ACC112 (cell line): ENCODE measurements around the gene PROX1.

Experiments used
- H2AFZ ChIP-seq: fragments of 200-600 bp; sonication (generic); one replicate; pipeline ENCODE4 v1.6.0; 2017; ENCODE audit warnings: antibody characterized with exemption, low read length; ENCODE audit not compliant: unreplicated experiment
- H3K27ac ChIP-seq: fragments of 200-600 bp; sonication (generic); 2 replicates; pipeline ENCODE4 v1.5.1; 2014; ENCODE audit warnings: low read depth, mild to moderate bottlenecking, antibody characterized with exemption, low read length, moderate library complexity
- H3K27me3 ChIP-seq: fragments of 200-600 bp; sonication (generic); 2 replicates; pipeline ENCODE4 v1.6.1; 2014; ENCODE audit warnings: mild to moderate bottlenecking, antibody characterized with exemption, low read length, moderate library complexity, mixed read lengths; ENCODE audit not compliant: insufficient read depth
- H3K36me3 ChIP-seq: fragments of 200-600 bp; sonication (generic); 2 replicates; pipeline ENCODE4 v1.6.1; 2016; ENCODE audit warnings: mild to moderate bottlenecking, antibody characterized with exemption, low read length, moderate library complexity, mixed read lengths; ENCODE audit not compliant: insufficient read depth
- H3K4me1 ChIP-seq: fragments of 200-600 bp; sonication (generic); one replicate; pipeline ENCODE4 v1.6.1; 2016; ENCODE audit warnings: low read length, mixed read lengths; ENCODE audit not compliant: insufficient read depth, unreplicated experiment, control insufficient read depth
- H3K4me3 ChIP-seq: fragments of 200-600 bp; sonication (generic); 2 replicates; pipeline ENCODE4 v1.5.1; 2014; ENCODE audit warnings: mild to moderate bottlenecking, low read depth, low read length
- H3K79me2 ChIP-seq: fragments of 200-600 bp; sonication (generic); one replicate; pipeline ENCODE4 v1.6.0; 2016; ENCODE audit warnings: low read length; ENCODE audit not compliant: control insufficient read depth, unreplicated experiment, insufficient read depth

Gene PROX1

DNA sequence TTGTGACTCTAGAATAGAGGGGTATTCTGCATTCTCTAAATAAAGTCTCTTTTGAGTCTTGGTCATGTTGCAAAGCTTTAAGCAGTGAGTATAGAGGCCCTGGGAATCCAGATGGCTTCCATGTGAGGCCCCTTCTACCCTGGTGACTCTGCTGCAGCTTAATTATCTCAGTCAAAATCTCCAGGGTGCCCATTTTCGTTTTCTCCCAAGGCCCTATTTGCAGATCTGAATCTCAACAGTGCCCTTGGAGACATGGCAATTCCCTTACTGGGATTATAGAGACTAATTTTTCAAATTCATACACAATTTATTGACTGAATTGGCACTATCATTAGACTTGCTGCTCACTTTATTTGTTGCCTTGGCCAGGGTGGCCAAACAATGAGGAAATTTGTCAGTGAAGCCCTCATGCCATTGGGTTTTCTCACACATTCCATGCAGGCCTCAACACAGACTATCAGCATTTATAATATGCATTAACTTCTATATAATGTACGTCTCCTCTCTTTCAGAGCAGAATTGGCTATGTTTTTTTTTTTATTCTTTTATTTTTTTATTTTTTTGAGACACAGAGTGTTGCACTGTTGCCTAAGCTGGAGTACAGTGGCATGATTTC is 35.1 kb downstream of the PROX1 start:
- Histone ChIP-seq H3K4me3 (no peak overlapping the region), H3K79me2 (no peaks in the 10 kb centered on the region), H3K27ac (no peak overlapping the region), H2AFZ (no peak overlapping the region), H3K36me3 (no peaks in the 10 kb centered on the region), H3K4me1 (no peaks in the 10 kb centered on the region), H3K27me3 (peaks cover 17% of the 10 kb centered on the region)

DNA sequence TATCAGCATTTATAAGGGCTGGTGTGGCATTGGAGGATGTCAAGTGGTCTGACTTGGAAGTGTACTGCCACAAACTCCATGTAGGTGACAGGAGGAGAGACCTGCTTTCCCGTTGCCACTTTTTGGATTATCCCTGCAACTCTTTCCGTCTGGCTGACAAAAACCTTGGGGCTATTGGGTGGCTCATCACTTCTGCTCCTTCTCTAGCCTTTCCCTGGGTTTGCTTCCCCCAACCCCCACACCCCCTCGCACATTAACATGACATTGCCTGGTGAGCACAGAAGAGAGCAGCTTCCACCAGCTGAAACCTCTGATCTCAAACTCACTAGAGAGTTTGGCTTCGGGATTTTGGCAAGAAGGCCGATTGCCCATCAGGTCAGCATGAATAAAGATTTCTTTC is 39.2 kb downstream of the PROX1 start:
- Histone ChIP-seq H2AFZ (no peak overlapping the region), H3K4me1 (no peaks in the 10 kb centered on the region), H3K27me3 (peaks cover 27% of the 10 kb centered on the region), H3K79me2 (no peaks in the 10 kb centered on the region), H3K27ac (no peak overlapping the region), H3K36me3 (no peaks in the 10 kb centered on the region), H3K4me3 (no peak overlapping the region)

DNA sequence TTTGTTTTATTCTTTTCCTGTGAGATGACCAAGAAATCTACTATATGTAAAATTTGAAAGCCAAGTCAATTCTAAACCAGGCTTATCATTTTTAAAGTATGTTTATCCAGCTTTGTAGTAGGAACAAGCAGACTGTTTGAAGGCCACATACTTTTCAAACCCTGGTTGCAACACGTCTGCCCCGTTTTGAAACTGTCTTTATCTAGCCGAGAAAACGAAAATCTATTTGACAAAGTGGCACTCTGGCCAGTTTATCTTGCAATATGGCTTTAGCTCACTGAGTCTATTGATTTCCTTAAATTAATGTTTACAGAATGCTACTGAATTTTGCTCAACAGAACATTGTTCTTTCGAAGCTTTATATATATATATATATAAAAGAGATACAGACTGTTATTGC is 39.7 kb downstream of the PROX1 start:
- H3K4me1 ChIP-seq: no peaks in the 10 kb centered on the region
- no peak overlapping the region for H2AFZ ChIP-seq
- peaks cover 23% of the 10 kb centered on the region for H3K27me3 ChIP-seq
- H3K4me3 ChIP-seq: no peak overlapping the region
- no peaks in the 10 kb centered on the region for H3K36me3 ChIP-seq
- H3K27ac ChIP-seq: no peak overlapping the region
- H3K79me2 ChIP-seq: no peaks in the 10 kb centered on the region

DNA sequence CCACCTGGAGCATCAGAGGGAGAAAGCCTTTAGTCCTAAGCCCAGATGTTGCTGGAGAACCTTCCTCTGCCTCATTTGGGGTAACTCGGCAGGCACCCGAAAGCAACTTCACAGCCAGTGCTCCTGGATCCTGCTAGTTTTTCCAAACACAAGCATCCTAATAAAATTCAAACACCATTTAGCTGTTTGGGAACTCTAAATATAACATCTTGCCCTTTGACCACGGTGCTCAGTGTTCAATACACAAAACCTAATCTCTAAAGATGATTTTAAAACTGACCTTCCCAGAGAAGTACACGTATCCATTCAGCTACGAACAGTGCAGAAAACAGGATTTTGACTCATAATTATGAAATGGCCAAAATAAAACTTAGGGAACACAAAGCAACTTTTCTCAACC is 40.3 kb downstream of the PROX1 start:
- no peaks in the 10 kb centered on the region for H3K36me3 ChIP-seq
- no peak overlapping the region for H3K27ac ChIP-seq
- no peak overlapping the region for H3K4me3 ChIP-seq
- no peak overlapping the region for H2AFZ ChIP-seq
- H3K4me1 ChIP-seq: no peaks in the 10 kb centered on the region
- peaks cover 23% of the 10 kb centered on the region for H3K27me3 ChIP-seq
- H3K79me2 ChIP-seq: no peaks in the 10 kb centered on the region

DNA sequence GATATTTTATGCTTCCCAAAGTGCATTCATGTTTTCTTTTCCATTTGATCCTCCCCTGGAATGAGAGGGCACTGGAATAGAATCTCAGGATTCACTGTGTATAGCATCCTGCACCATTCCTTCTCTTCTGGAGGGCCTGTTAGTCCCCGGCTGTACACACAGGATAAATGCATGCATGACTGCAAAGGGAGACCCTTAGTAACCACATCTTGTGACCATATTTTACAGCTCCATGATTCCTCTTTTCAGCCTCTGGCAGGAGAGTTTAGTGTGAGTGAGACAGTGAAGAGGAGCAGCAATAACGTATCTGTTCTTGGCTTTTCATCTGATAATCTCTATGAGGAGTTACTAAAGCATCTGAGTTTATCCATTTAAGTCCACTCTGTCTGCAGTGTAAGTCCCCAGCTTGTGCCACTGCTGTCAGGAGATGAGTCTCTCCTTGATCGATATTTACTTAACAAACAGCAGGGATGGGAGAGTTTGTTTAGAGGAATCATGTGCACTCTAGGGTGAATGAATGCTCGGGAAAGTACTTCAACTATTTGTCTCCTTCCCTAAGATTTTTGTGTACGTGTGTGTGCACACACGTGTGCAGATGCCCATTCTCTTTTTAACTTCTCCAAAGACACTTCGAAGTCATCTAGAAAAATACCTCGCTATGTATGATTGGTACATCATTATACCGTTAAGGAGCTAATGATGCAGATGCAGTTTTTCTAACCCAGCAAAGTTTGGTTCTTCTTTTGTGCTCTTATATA is 41.1 kb downstream of the PROX1 start:
- Histone ChIP-seq H3K4me3 (no peak overlapping the region), H3K4me1 (no peaks in the 10 kb centered on the region), H3K36me3 (no peaks in the 10 kb centered on the region), H3K79me2 (no peaks in the 10 kb centered on the region), H3K27ac (no peak overlapping the region), H2AFZ (no peak overlapping the region), H3K27me3 (peaks cover 24% of the 10 kb centered on the region)

DNA sequence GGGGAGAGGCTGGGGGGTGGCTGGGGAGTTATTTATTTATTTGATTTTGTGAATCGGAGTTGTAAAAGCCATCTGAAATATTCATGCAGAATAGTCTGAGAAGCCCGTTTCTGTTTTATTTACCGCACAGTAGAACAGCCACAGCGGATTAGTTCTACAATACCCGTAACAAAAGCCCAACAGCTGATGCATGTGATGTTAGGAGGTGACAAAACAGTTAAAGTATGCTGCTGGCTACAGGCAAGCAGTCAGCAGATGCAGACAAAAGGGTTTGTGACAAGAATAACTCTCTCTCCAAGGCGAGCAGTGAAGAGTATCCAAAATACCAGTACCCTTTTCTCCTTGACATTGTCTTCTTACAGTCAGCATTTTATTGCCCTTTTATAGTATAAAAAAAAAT is 42.0 kb downstream of the PROX1 start:
- H3K79me2 ChIP-seq: no peaks in the 10 kb centered on the region
- H2AFZ ChIP-seq: no peak overlapping the region
- H3K27ac ChIP-seq: no peak overlapping the region
- H3K27me3 ChIP-seq: peaks cover 29% of the 10 kb centered on the region
- no peaks in the 10 kb centered on the region for H3K36me3 ChIP-seq
- H3K4me3 ChIP-seq: no peak overlapping the region
- no peaks in the 10 kb centered on the region for H3K4me1 ChIP-seq

DNA sequence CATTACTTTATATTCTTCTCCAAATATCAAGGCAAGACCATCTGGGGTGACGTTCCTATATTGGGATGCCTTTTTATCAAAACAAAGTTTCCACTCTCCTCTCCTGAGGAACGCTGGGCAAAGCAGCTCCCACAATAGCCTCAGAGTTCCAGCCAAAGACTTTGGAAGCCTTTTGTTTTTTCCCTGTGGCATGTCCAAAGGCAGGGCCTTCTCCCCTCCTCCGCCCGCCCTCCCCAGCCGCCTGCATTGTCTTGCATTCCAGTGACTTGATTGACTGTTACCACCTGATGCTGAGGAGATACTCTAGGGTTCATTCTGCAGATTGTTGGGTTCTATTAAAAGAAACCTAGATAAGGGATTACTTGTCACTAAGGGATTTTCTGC is 43.5 kb downstream of the PROX1 start:
- H3K4me3 ChIP-seq: no peak overlapping the region
- H3K27ac ChIP-seq: no peak overlapping the region
- H3K36me3 ChIP-seq: no peaks in the 10 kb centered on the region
- H3K4me1 ChIP-seq: no peaks in the 10 kb centered on the region
- no peaks in the 10 kb centered on the region for H3K79me2 ChIP-seq
- peaks cover 29% of the 10 kb centered on the region for H3K27me3 ChIP-seq
- H2AFZ ChIP-seq: no peak overlapping the region

DNA sequence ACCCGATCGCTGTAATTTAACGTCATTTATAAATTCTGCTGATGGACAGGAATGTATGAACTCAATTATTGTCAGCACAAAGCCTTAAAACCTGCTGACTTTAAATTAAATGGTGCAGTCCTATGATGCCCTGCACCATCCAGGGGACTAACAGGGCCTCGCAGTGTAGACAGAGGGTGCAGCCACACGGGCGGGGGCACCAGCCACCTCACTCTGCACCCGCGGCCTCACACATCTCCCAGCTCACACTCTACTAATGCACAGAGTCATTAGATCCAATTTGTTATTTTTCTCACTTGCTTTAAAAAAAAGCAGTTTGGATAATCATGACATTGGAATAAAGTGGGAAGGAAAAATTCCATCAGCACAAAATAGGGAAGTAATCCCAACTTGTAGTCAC is 49.7 kb downstream of the PROX1 start:
- Histone ChIP-seq H3K4me3 (no peak overlapping the region), H3K27ac (no peak overlapping the region), H2AFZ (no peak overlapping the region), H3K4me1 (no peaks in the 10 kb centered on the region), H3K79me2 (no peaks in the 10 kb centered on the region), H3K27me3 (peaks cover 13% of the 10 kb centered on the region), H3K36me3 (no peaks in the 10 kb centered on the region)

DNA sequence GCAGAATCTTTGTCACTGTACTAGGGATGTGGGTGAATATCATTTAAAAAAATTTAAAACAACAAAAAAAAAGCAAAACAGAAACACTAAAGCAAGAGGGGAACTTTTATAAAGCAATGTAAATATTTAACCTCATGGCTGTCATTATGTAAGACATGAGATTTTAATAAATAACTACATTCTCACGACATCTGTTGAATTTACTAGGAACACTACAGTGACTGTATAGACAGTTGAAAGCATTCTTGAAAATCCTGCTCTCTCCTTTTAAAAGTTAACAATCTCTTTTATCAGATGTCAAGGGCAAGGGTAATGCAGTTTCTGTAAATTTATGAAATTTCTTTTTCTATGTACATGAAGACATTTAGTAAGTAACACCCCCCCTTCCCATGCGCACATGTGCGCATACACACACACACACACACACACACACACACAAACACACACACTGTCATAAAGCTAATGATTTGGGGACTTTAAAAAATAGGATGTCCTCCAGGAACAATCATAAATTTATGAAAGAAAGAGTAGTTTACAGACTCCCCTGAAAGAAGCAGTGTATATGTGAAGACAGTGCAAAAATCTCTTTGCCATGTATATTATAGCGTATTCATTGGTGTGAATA is 51.7 kb downstream of the PROX1 start:
- no peaks in the 10 kb centered on the region for H3K79me2 ChIP-seq
- no peak overlapping the region for H3K27ac ChIP-seq
- H3K36me3 ChIP-seq: no peaks in the 10 kb centered on the region
- no peak overlapping the region for H2AFZ ChIP-seq
- peaks cover 7% of the 10 kb centered on the region for H3K27me3 ChIP-seq
- H3K4me1 ChIP-seq: no peaks in the 10 kb centered on the region
- H3K4me3 ChIP-seq: no peak overlapping the region

DNA sequence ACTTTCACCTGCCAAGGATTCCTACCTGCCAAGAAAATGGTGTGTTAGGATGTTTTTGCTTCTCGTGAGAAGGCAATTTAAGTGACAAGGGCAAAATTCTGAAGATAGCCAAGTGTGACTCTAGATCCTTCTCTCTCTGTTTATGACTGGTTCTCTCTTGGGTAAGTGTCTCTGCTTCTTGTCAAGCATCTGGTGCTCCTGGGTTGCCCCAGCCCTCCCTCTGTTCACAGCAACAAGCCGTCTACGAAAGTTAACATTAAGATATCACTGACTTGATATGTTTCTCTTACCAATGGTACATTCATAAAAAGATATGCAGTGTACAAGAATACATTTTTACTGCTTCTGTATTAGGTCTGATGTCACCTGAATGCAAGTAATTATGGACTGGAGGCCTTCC is 55.4 kb downstream of the PROX1 start:
- Histone ChIP-seq H3K36me3 (no peaks in the 10 kb centered on the region), H3K79me2 (no peaks in the 10 kb centered on the region), H3K27ac (no peak overlapping the region), H2AFZ (no peak overlapping the region), H3K27me3 (peaks cover 4% of the 10 kb centered on the region; the same call in 1 of the 2 replicates), H3K4me3 (no peak overlapping the region), H3K4me1 (no peaks in the 10 kb centered on the region)
